Measurements from ENCODE around the gene ZNF77. TPM values are rescaled to one million over a fixed set of nuclear protein-coding genes. Genes with fewer than 3 reads are reported as not detected.

Gene ZNF77
- total RNA-seq, 2 donors from 2014 or later, result 4.6 to 7.1 TPM

- no peak overlapping the region for H3K27ac ChIP-seq (ENCODE audit: low read depth, low read length)
- H3K27ac Mint-ChIP-seq, result no peak overlapping the region
- 89 to 91% methylated on average over 13 to 14 of the region's 14 CpGs for WGBS, 2 experiments (ENCODE audit: insufficient coverage in 1 of 2, insufficient read length in 1 of 2)
- no peak overlapping the region for H3K4me3 ChIP-seq (ENCODE audit: low read length)
- no peaks in the 10 kb centered on the region for H3K27me3 ChIP-seq (ENCODE audit: control insufficient read depth, insufficient read depth, low read length, poor library complexity, severe bottlenecking)
- TF ChIP-seq, protein P1, sequence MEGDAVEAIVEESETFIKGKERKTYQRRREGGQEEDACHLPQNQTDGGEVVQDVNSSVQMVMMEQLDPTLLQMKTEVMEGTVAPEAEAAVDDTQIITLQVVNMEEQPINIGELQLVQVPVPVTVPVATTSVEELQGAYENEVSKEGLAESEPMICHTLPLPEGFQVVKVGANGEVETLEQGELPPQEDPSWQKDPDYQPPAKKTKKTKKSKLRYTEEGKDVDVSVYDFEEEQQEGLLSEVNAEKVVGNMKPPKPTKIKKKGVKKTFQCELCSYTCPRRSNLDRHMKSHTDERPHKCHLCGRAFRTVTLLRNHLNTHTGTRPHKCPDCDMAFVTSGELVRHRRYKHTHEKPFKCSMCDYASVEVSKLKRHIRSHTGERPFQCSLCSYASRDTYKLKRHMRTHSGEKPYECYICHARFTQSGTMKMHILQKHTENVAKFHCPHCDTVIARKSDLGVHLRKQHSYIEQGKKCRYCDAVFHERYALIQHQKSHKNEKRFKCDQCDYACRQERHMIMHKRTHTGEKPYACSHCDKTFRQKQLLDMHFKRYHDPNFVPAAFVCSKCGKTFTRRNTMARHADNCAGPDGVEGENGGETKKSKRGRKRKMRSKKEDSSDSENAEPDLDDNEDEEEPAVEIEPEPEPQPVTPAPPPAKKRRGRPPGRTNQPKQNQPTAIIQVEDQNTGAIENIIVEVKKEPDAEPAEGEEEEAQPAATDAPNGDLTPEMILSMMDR (conservative IDR thresholded peaks at IDR 0.05), result no peak
- no peaks in the 10 kb centered on the region for H3K4me1 Mint-ChIP-seq
- no peak overlapping the region for H3K9ac ChIP-seq (ENCODE audit: extremely low read depth, low read length, poor library complexity, severe bottlenecking)
- no peaks in the 10 kb centered on the region for H3K36me3 ChIP-seq (ENCODE audit: control insufficient read depth, insufficient read depth, low read length)
- no peak overlapping the region for H3K4me3 Mint-ChIP-seq
- H3K9me3 Mint-ChIP-seq, result peaks cover 48% of the 10 kb centered on the region
- DNase-seq, result no peak
- no peaks in the 10 kb centered on the region for H3K9me3 ChIP-seq (ENCODE audit: control insufficient read depth, low read length)
- no peaks in the 10 kb centered on the region for H3K4me1 ChIP-seq (ENCODE audit: control insufficient read depth, insufficient read depth, low read length)
- H3K27me3 Mint-ChIP-seq (ENCODE audit: insufficient read depth), result no peaks in the 10 kb centered on the region
- H3K36me3 Mint-ChIP-seq (ENCODE audit: low read depth), result no peaks in the 10 kb centered on the region
These were observed 60.9 kb downstream of the ZNF77 start for GRCh38 chr19:2883686-2884439.

Other genes starting within 250 kb of the ZNF77 start
- 10 to 100 TPM; 12.3 to 12.4 TPM for gene GNG7, start 242.3 kb downstream of the ZNF77 start, total RNA-seq
- gene DIRAS1, start 223.6 kb downstream of the ZNF77 start, total RNA-seq, result 1 to 10 TPM; 4.7 to 8.4 TPM
- gene SLC39A3, start 205.0 kb downstream of the ZNF77 start, total RNA-seq, result 10 to 100 TPM; 25.3 to 28.6 TPM
- 10 to 100 TPM; 73.9 to 81.5 TPM for gene SGTA, start 161.7 kb downstream of the ZNF77 start, total RNA-seq
- 100 to 1,000 TPM; 130 to 170 TPM for gene THOP1, start 159.5 kb downstream of the ZNF77 start, total RNA-seq
- 1 to 10 TPM; 8.4 to 9.2 TPM for gene ZNF554, start 125.1 kb downstream of the ZNF77 start, total RNA-seq
- 10 to 100 TPM in 1 of 2 donors, 1 to 10 TPM in 1; 9.6 to 10.5 TPM for gene ZNF555, start 103.5 kb downstream of the ZNF77 start, total RNA-seq
- gene ZNF556, start 77.6 kb downstream of the ZNF77 start, total RNA-seq, result not detected
- gene ZNF57, start 44.0 kb downstream of the ZNF77 start, total RNA-seq, result 1 to 10 TPM; 4.3 to 5.0 TPM
- 10 to 100 TPM; 13.7 to 17.3 TPM for gene TLE6, start 32.6 kb upstream of the ZNF77 start, total RNA-seq
- gene TLE2, start 84.3 kb upstream of the ZNF77 start, total RNA-seq, result 10 to 100 TPM; 75.0 to 80.3 TPM
- 100 to 1,000 TPM; 488 to 575 TPM for gene TLE5, start 117.5 kb upstream of the ZNF77 start, total RNA-seq
- gene GNA11, start 149.4 kb upstream of the ZNF77 start, total RNA-seq, result 10 to 100 TPM; 26.5 to 29.0 TPM
- gene GNA15, start 191.1 kb upstream of the ZNF77 start, total RNA-seq, result not detected
- gene S1PR4, start 233.8 kb upstream of the ZNF77 start, total RNA-seq, result not detected
- gene NCLN, start 241.0 kb upstream of the ZNF77 start, total RNA-seq, result 10 to 100 TPM; 80.6 to 91.2 TPM

Data from endodermal cell (in vitro differentiated cells).